ENCODE measurements around the gene PCNX2. TPM values are rescaled to one million over a fixed set of nuclear protein-coding genes. Genes with fewer than 3 reads are reported as not detected.

PCNX2 gene
- total RNA-seq, 1 donor: 56.8 TPM

GRCh38 chr1:233064988-233065387, 230.5 kb downstream of the PCNX2 start:
- DNase-seq (ENCODE audit: insufficient read length, low spot score, missing footprints): no peak
- no peak overlapping the region for H3K4me2 ChIP-seq (ENCODE audit: insufficient read depth, low read length)
- H3K27ac ChIP-seq (ENCODE audit: low read depth, low read length): no peak overlapping the region
- H3K36me3 ChIP-seq (ENCODE audit: insufficient read depth, low read length): no peaks in the 10 kb centered on the region
- no peaks in the 10 kb centered on the region for H4K20me1 ChIP-seq (ENCODE audit: insufficient read depth, low read length)
- TF ChIP-seq CTCF (IDR thresholded peaks at IDR 0.05; ENCODE audit: extremely low read depth, low read depth, low read length): no peak
- H2AFZ ChIP-seq (ENCODE audit: low read length): no peak overlapping the region
- H3K9me3 ChIP-seq (ENCODE audit: low read depth, low read length): no peaks in the 10 kb centered on the region
- no peak overlapping the region for H3K4me3 ChIP-seq (ENCODE audit: insufficient read depth, low read length)
- no peaks in the 10 kb centered on the region for H3K4me1 ChIP-seq (ENCODE audit: insufficient read depth, low read length)
- no peaks in the 10 kb centered on the region for H3K79me2 ChIP-seq (ENCODE audit: insufficient read depth, low read length)
- H3K27me3 ChIP-seq (ENCODE audit: insufficient read depth, low read length): no peaks in the 10 kb centered on the region

- Histone ChIP-seq H3K27ac (ENCODE audit: low read depth, low read length) (no peak overlapping the region), H3K4me3 (ENCODE audit: insufficient read depth, low read length) (no peak overlapping the region), H3K4me2 (ENCODE audit: insufficient read depth, low read length) (no peak overlapping the region), H3K79me2 (ENCODE audit: insufficient read depth, low read length) (no peaks in the 10 kb centered on the region), H3K9me3 (ENCODE audit: low read depth, low read length) (no peaks in the 10 kb centered on the region), H3K36me3 (ENCODE audit: insufficient read depth, low read length) (no peaks in the 10 kb centered on the region), H3K27me3 (ENCODE audit: insufficient read depth, low read length) (no peaks in the 10 kb centered on the region), H3K4me1 (ENCODE audit: insufficient read depth, low read length) (no peaks in the 10 kb centered on the region), H4K20me1 (ENCODE audit: insufficient read depth, low read length) (no peaks in the 10 kb centered on the region), H2AFZ (ENCODE audit: low read length) (no peak overlapping the region)
- no peak for TF ChIP-seq CTCF (IDR thresholded peaks at IDR 0.05; ENCODE audit: extremely low read depth, low read depth, low read length)
- DNase-seq (ENCODE audit: insufficient read length, low spot score, missing footprints): no peak
These were observed 232.1 kb downstream of the PCNX2 start for GRCh38 chr1:233063462-233063861.

- no peaks in the 10 kb centered on the region for H3K27me3 ChIP-seq (ENCODE audit: insufficient read depth, low read length)
- DNase-seq (ENCODE audit: insufficient read length, low spot score, missing footprints): no peak
- no peak overlapping the region for H2AFZ ChIP-seq (ENCODE audit: low read length)
- no peak overlapping the region for H3K4me2 ChIP-seq (ENCODE audit: insufficient read depth, low read length)
- TF ChIP-seq CTCF (IDR thresholded peaks at IDR 0.05; ENCODE audit: extremely low read depth, low read depth, low read length): no peak
- no peaks in the 10 kb centered on the region for H4K20me1 ChIP-seq (ENCODE audit: insufficient read depth, low read length)
- H3K4me1 ChIP-seq (ENCODE audit: insufficient read depth, low read length): no peaks in the 10 kb centered on the region
- no peak overlapping the region for H3K27ac ChIP-seq (ENCODE audit: low read depth, low read length)
- no peaks in the 10 kb centered on the region for H3K36me3 ChIP-seq (ENCODE audit: insufficient read depth, low read length)
- no peaks in the 10 kb centered on the region for H3K79me2 ChIP-seq (ENCODE audit: insufficient read depth, low read length)
- H3K4me3 ChIP-seq (ENCODE audit: insufficient read depth, low read length): no peak overlapping the region
- no peaks in the 10 kb centered on the region for H3K9me3 ChIP-seq (ENCODE audit: low read depth, low read length)
These were observed 234.3 kb downstream of the PCNX2 start for GRCh38 chr1:233061265-233061664.

- no peak overlapping the region for H3K4me2 ChIP-seq (ENCODE audit: insufficient read depth, low read length)
- H3K9me3 ChIP-seq (ENCODE audit: low read depth, low read length): no peaks in the 10 kb centered on the region
- H3K79me2 ChIP-seq (ENCODE audit: insufficient read depth, low read length): no peaks in the 10 kb centered on the region
- no peaks in the 10 kb centered on the region for H3K4me1 ChIP-seq (ENCODE audit: insufficient read depth, low read length)
- no peak overlapping the region for H3K4me3 ChIP-seq (ENCODE audit: insufficient read depth, low read length)
- no peaks in the 10 kb centered on the region for H3K27me3 ChIP-seq (ENCODE audit: insufficient read depth, low read length)
- no peaks in the 10 kb centered on the region for H3K36me3 ChIP-seq (ENCODE audit: insufficient read depth, low read length)
- H2AFZ ChIP-seq (ENCODE audit: low read length): no peak overlapping the region
- H3K27ac ChIP-seq (ENCODE audit: low read depth, low read length): no peak overlapping the region
- TF ChIP-seq CTCF (IDR thresholded peaks at IDR 0.05; ENCODE audit: extremely low read depth, low read depth, low read length): no peak
- H4K20me1 ChIP-seq (ENCODE audit: insufficient read depth, low read length): no peaks in the 10 kb centered on the region
- no peak for DNase-seq (ENCODE audit: insufficient read length, low spot score, missing footprints)
These were observed 235.0 kb downstream of the PCNX2 start for GRCh38 chr1:233060461-233060994.
